Activated CD4-positive, CD25-positive, alpha-beta regulatory T cell treated with anti-CD3 and anti-CD28 coated beads, Interleukin-2, amount 50 U/mL, for 72 hours (primary cell): Measurements from ENCODE around the gene SNAPC4.

Experiments
- DNase-seq: peaks from one replicate; pipeline ENCODE4 v3.0.0; 2021

The SNAPC4 gene

GRCh38 chr9:136400038-136400834 lies at the start of gene SNAPC4:
Gene SNAPC4 (minus strand): TSS chr9:136400170. CDS start chr9:136398428, 1,742 bp downstream.
- DNase-seq, result peak; percentile 92

- no peak for DNase-seq
Measured at GRCh38 chr9:136448655-136449054, 48.7 kb upstream of the SNAPC4 start.

- no peak for DNase-seq
Measured at GRCh38 chr9:136447173-136447778, 47.3 kb upstream of the SNAPC4 start.

- no peak for DNase-seq
Measured at GRCh38 chr9:136445799-136446198, 45.8 kb upstream of the SNAPC4 start.

- no peak for DNase-seq
Measured at GRCh38 chr9:136444102-136444501, 44.1 kb upstream of the SNAPC4 start.

- no peak for DNase-seq
Measured at GRCh38 chr9:136443687-136444086, 43.7 kb upstream of the SNAPC4 start.

GRCh38 chr9:136443087-136443486 lies 43.1 kb upstream of the SNAPC4 start:
- no peak for DNase-seq

- no peak for DNase-seq
Measured at GRCh38 chr9:136442265-136442664, 42.3 kb upstream of the SNAPC4 start.

- DNase-seq, result no peak
Measured at GRCh38 chr9:136441681-136442245, 41.8 kb upstream of the SNAPC4 start.

GRCh38 chr9:136441191-136441680 lies 41.3 kb upstream of the SNAPC4 start:
- no peak for DNase-seq

GRCh38 chr9:136439481-136440408 lies 39.8 kb upstream of the SNAPC4 start, which contains the start of gene INPP5E:
Gene INPP5E (minus strand): TSS chr9:136439845. CDS start chr9:136439419, 426 bp downstream.
- peak; percentile 95 for DNase-seq

- peak; percentile 62 for DNase-seq
Measured at GRCh38 chr9:136438548-136439480, 38.8 kb upstream of the SNAPC4 start.

- no peak for DNase-seq
Measured at GRCh38 chr9:136437839-136438547, 38.0 kb upstream of the SNAPC4 start.

GRCh38 chr9:136437430-136437829 lies 37.5 kb upstream of the SNAPC4 start:
- no peak for DNase-seq

- DNase-seq, result no peak
Measured at GRCh38 chr9:136436055-136436634, 36.2 kb upstream of the SNAPC4 start.

- DNase-seq, result no peak
Measured at GRCh38 chr9:136434580-136435169, 34.7 kb upstream of the SNAPC4 start.

- no peak for DNase-seq
Measured at GRCh38 chr9:136433849-136434579, 34.0 kb upstream of the SNAPC4 start.

- DNase-seq, result no peak
Measured at GRCh38 chr9:136433043-136433715, 33.2 kb upstream of the SNAPC4 start.

GRCh38 chr9:136432591-136432990 lies 32.6 kb upstream of the SNAPC4 start:
- DNase-seq, result no peak
